Measurements from ENCODE around the gene TSPAN13.

Gene TSPAN13

GRCh38 chr7:16774986-16775385 lies 21.4 kb downstream of the TSPAN13 start:
- no peak for DNase-seq (ENCODE audit: low spot score)

- no peak for DNase-seq (ENCODE audit: low spot score)
These were observed 22.5 kb downstream of the TSPAN13 start for GRCh38 chr7:16776053-16776452.

- no peak for DNase-seq (ENCODE audit: low spot score)
These were observed 24.9 kb downstream of the TSPAN13 start for GRCh38 chr7:16778476-16778875.

- no peak for DNase-seq (ENCODE audit: low spot score)
These were observed 25.5 kb downstream of the TSPAN13 start for GRCh38 chr7:16779051-16779450.

GRCh38 chr7:16780596-16780995 lies 27.0 kb downstream of the TSPAN13 start:
- DNase-seq (ENCODE audit: low spot score): no peak

GRCh38 chr7:16785321-16785720 lies 31.8 kb downstream of the TSPAN13 start:
- DNase-seq (ENCODE audit: low spot score): no peak

- no peak for DNase-seq (ENCODE audit: low spot score)
These were observed 32.3 kb downstream of the TSPAN13 start for GRCh38 chr7:16785846-16786245.

- no peak for DNase-seq (ENCODE audit: low spot score)
These were observed 32.7 kb downstream of the TSPAN13 start for GRCh38 chr7:16786257-16786656.

GRCh38 chr7:16787127-16787526 lies 33.6 kb downstream of the TSPAN13 start:
- DNase-seq (ENCODE audit: low spot score): no peak

- no peak for DNase-seq (ENCODE audit: low spot score)
These were observed 37.5 kb downstream of the TSPAN13 start for GRCh38 chr7:16791071-16791470.

GRCh38 chr7:16791905-16792698 lies 38.5 kb downstream of the TSPAN13 start:
- DNase-seq (ENCODE audit: low spot score): no peak

- DNase-seq (ENCODE audit: low spot score): no peak
These were observed 41.4 kb downstream of the TSPAN13 start for GRCh38 chr7:16794986-16795385.

- DNase-seq (ENCODE audit: low spot score): no peak
These were observed 42.1 kb downstream of the TSPAN13 start for GRCh38 chr7:16795624-16796023.

- DNase-seq (ENCODE audit: low spot score): peak; percentile 64
These were observed 47.6 kb downstream of the TSPAN13 start for GRCh38 chr7:16801111-16801542.

- no peak for DNase-seq (ENCODE audit: low spot score)
These were observed 48.0 kb downstream of the TSPAN13 start for GRCh38 chr7:16801579-16801978.

- DNase-seq (ENCODE audit: low spot score): no peak
These were observed 49.6 kb downstream of the TSPAN13 start for GRCh38 chr7:16803125-16803524.

- peak; percentile 52 for DNase-seq (ENCODE audit: low spot score)
These were observed 50.5 kb downstream of the TSPAN13 start for GRCh38 chr7:16803881-16804673.

- peak; percentile 48 for DNase-seq (ENCODE audit: low spot score)
These were observed 51.3 kb downstream of the TSPAN13 start, which contains the start of gene AGR2 for GRCh38 chr7:16804674-16805439. AGR2 (minus strand) TSS chr7:16804999; CDS start chr7:16801796, 3,203 bp downstream.

- no peak for DNase-seq (ENCODE audit: low spot score)
These were observed 51.9 kb downstream of the TSPAN13 start for GRCh38 chr7:16805441-16805840.

- DNase-seq (ENCODE audit: low spot score): no peak
These were observed 56.6 kb downstream of the TSPAN13 start for GRCh38 chr7:16810112-16810511.

GRCh38 chr7:16810573-16810972 lies 57.0 kb downstream of the TSPAN13 start:
- no peak for DNase-seq (ENCODE audit: low spot score)

- DNase-seq (ENCODE audit: low spot score): no peak
These were observed 58.0 kb downstream of the TSPAN13 start for GRCh38 chr7:16811551-16811950.

All from HuH-7 (cell line).